Glomerular endothelial cell (primary cell): ENCODE measurements around the gene SPATS2L. TPM values are rescaled to one million over a fixed set of nuclear protein-coding genes. Genes with fewer than 3 reads are reported as not detected.

ENCODE experiments used
- DNase-seq: peaks from one replicate; pipeline ENCODE4 v3.0.0-alpha.2; 2011; ENCODE audit warnings: low read depth, low spot score; ENCODE audit errors: extremely low read depth
- total RNA-seq: library from RNA; depleted of rRNA; stranded (reverse); fragments of >200 nt; gene quantifications from 2 replicates; pipeline ENCODE4 v1.2.3, GENCODE V29; 2015

The SPATS2L gene
- 76.1 and 86.3 TPM in 2 replicates for total RNA-seq

GRCh38 chr2:200306196-200306930 is at the start of gene SPATS2L:
SPATS2L (plus strand) TSS chr2:200306693; CDS start chr2:200389245, 82,552 bp downstream.
- DNase-seq = no peak

GRCh38 chr2:200257570-200257969 is 48.9 kb upstream of the SPATS2L start:
- no peak for DNase-seq

DNA sequence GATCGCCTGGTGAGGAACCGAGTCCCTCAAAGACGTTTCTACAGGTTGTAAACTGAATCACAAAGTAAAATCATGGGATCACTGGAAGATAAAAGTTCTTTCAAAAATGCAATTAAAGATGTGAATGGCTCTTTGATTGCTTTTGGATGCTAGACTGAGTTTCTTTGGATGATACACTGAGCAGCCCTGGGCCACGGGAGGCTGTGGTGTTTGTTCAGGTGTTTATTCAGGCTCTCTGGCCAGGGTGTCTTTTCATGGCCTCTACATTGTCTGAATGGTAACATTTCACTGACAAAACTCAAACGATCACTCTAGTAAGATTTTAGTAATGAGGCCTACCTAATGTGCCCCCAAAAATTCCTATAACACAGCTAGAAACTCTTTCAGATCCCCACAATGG is 48.4 kb upstream of the SPATS2L start:
- no peak for DNase-seq

GRCh38 chr2:200258881-200259576 is 47.5 kb upstream of the SPATS2L start:
- no peak for DNase-seq

DNA sequence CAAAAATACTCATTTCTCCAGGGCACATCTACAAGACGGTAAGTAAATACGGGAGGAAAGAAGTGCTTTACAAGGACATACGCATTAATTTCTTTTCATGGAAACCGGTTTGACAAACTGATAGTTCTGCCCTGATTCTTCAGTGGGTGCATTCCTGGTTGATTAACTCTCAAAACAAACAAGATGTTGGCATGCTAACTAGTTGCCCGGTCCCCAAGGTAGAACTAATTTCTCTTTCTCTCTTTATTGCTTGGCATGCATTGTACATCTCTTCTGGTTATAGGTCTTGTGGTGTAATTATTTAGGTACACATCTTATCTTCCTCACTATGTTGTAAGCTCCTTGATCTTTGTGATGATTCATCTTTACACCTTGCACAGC is 46.9 kb upstream of the SPATS2L start:
- DNase-seq = no peak

DNA sequence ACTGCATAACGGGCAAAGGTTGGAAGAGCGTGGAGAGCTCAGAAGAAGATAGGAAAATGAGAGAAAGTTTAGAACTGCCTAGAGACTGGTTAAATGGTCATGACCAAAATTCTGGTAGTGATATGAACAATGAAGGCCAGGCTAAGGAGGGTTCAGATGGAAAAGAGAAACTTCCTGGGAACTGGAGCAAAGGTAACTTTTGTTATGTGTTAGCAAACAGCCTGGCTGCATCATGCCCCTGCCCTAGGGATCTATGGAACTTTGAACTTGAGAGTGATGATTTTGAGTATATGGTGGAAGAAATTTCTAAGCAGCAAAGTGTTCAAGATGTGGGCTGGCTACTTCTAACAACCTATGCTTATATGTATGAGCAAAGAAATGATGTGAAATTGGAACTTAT is 44.4 kb upstream of the SPATS2L start:
- no peak for DNase-seq

GRCh38 chr2:200263279-200263678 is 43.2 kb upstream of the SPATS2L start:
- no peak for DNase-seq

DNA sequence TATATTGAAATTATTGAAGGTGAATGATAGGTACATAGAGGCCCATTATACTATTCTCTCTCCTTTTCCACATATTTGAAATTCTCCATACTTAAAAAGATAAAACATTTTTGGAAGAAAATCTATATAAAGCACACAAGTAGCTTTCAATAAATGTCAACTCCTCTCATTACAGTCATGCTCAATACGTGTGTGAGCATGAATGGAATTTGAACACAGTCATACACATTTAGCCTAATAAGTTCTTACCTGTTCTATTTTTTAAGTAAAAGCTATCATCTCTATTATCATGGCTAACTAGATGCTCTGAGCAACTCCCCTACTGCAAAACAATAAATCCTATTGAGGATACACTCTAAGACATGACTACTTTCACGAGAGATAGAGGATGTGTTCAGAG is 41.9 kb upstream of the SPATS2L start:
- no peak for DNase-seq

DNA sequence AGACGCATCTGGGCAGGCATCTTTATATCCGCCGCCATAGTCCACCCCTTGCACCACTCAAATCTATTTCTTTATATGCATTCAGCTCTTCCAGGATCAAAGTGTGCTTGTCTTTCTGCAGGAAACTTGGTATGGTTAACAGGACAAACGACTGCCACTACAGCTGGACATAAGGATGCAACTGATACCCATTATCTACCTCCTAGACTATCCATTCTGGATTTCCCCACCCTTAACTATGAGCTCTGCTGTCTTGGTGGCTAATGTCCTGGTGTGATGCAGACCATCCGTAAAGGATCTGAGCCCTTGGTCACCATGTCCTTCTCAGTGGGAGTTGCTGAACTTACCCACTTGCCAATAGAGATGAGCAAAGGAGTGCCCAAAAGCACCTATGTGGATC is 40.1 kb upstream of the SPATS2L start:
- DNase-seq = no peak

DNA sequence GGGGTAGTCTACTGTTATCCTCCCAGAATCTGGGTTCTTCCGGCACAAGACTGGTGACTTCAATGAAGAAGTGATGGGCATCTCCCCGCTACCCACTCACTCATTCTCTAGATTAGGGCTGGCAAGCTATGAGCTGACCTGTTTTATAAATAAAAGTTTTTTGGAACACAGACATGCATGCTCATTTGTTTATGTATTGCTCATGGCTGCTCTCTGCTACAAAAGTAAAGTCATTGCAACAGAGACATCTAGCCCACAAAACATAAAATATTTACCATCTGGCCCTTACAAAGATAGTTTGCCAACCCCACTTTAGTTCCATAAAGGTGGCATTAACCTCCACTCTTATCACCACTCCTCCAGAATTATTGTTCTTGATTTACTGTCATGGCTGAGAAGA is 39.1 kb upstream of the SPATS2L start:
- DNase-seq = no peak

- no peak for DNase-seq
Measured at GRCh38 chr2:200270732-200271131, 35.8 kb upstream of the SPATS2L start.

- no peak for DNase-seq
Measured at GRCh38 chr2:200272320-200272719, 34.2 kb upstream of the SPATS2L start.

- no peak for DNase-seq
Measured at GRCh38 chr2:200274116-200275075, 32.1 kb upstream of the SPATS2L start.

- DNase-seq = no peak
Measured at GRCh38 chr2:200275295-200276013, 31.0 kb upstream of the SPATS2L start.

GRCh38 chr2:200276472-200276871 is 30.0 kb upstream of the SPATS2L start:
- no peak for DNase-seq

DNA sequence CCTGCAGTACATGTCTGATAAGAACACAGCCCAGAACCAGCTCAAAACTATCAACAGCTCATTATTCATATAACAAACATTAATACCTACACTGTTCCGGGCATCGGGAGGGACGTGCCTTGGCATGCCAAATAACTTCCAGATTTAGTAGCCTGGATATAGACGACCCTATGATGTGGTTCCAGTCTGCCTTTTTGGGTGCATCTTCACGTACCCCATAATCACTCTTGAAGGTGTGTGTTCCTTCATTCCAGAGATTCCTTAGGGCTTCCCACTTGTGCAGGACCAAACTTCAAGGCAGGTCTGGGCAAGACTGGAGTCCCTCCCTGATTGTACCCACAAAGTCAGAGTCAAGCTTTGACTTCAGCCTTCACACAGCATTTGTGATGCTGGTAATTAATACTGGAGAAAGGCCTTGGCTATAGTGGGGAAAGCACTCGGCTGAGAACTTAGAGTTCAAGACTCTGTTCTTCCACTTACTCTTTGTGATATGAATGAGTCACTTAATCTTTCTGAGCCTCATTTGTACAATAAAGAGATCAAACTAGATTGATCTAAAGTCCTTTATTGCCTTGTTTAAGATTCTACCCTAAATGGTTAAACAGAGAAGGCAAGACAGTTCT is 27.7 kb upstream of the SPATS2L start:
- no peak for DNase-seq

- DNase-seq = no peak
Measured at GRCh38 chr2:200279857-200280256, 26.6 kb upstream of the SPATS2L start.

DNA sequence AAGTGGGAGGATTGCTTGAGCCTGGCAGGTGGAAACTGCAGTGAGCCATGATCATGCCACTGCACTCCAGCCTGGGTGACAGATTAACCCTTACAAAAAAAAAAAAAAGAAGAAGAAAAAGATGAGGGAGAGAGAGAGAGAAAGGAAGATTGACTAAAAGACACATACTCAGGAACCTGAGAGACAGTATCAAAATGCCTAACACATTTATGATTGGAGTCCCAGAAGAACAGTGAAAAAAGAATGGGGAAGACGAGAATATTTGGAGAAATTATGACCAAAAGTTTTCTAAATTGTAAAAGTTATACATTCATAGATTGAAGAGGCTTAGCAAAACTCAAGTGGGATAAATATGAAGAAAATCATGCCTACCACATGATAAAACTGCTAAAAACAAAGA is 19.9 kb upstream of the SPATS2L start:
- no peak for DNase-seq

DNA sequence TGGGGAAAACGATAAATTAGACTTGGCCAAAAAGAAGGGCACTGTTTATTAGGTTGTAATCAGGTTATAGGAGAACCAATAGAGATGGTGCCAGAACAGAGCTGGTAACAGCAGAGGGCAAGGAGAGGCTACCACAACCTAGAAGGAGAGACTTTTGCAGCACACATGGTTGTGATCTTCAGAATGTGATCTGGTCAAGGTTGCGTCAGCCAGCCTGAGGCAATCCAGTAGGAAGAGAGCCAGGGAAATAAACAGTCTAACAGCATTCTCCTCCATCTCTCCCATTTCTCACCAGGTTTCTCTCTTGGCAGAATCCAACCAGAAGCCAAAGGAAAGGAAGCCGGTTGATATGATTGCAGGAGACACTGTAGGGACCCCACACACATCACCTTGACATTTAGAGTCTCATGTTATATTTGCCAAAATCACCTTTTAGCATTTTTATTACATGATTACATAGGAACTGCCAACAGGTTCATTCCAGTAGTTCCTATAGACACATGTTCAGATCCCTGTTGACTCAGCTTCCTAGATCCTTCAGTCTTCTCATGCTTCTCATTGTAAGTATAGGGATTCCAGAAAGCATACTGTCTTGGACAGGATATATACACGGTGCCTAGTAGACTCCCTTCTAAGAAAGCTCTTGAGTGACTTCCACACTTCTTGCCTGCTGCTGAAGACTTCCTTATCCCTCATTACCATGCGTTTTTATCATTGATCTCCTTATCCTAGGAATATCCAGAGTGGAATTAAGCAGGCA is 17.6 kb upstream of the SPATS2L start:
- no peak for DNase-seq
